HG03378 (cell line): Measurements from ENCODE around the gene OTUD6A.

Source experiments
- ATAC-seq: cut with Tn5 transposase; IDR thresholded peaks from one replicate; pipeline ENCODE4 v1.9.1; 2021; ENCODE audit warnings: mild to moderate bottlenecking, moderate library complexity; ENCODE audit not compliant: unreplicated experiment

Gene OTUD6A, protein sequence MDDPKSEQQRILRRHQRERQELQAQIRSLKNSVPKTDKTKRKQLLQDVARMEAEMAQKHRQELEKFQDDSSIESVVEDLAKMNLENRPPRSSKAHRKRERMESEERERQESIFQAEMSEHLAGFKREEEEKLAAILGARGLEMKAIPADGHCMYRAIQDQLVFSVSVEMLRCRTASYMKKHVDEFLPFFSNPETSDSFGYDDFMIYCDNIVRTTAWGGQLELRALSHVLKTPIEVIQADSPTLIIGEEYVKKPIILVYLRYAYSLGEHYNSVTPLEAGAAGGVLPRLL

DNA sequence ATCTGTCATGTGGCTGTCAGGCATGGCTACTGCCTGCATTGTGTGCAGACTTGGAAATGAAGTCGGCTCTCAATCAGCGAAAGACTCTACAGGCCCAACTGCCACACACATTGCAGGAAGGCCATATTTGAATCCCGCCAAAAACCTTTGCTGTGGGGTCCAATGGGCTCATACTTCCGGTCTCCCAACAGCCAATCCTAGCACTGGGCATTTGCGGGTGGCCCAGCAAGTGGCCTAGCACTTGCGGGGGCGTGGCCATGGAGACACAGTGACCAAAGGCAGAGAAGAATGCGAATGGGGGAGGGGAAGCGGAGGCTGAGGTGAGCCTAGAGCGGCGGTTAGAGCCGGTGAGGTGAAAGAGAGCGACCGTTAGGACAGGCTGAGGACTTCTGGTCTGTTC lies at the start of gene OTUD6A:
TSS of gene OTUD6A (plus strand) at position 382 of the 400 bp plus-strand sequence. CDS start 68 bp downstream, outside the sequence.
- ATAC-seq = no peak

GRCh38 chrX:70012756-70013155 lies 49.5 kb upstream of the OTUD6A start:
- no peak for ATAC-seq

DNA sequence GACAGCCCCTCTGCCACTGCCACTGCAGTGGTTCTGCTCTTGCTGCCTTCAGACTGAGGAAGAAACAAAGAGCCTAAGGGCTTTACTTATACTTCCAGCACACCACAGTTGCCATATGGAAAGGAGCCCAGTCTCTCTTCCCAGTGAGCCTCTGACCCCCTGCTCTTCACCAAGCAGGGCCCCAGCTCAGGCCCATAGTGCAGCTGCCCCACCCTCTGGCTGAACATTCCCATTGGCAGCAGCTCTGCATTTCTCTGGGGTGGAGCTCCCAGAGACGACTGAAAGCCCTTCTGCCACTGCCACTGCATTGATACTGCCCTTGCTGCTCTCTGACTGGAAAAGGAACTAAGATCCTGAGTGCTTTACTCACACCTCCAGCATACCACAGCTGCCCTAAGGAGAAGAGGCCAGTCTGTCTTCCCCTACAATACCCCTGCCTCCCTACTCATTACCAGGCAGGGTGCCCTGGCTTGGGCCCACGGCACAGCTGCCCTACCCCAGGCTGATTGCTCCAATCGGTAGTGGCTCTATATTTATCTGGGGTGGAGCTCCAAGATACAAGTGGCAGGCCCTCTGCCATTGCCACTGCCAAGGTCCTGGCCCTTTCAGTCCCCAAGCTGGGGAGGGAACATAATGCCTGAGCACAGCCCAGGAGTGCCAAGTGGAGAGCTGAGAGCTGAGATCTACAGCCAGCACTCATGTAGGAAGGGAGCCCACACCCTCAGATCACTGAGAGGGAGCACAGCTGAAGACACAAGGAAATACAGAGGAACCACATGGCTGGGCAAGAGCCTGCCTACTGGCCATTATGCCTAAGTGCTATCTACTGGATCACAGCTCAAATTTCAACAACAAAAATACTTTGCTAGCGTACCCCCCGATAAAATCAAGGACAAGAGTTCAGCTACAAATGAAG lies 48.5 kb upstream of the OTUD6A start:
- ATAC-seq = no peak

- no peak for ATAC-seq
Measured at GRCh38 chrX:70016513-70016912, 45.7 kb upstream of the OTUD6A start.

- ATAC-seq = no peak
Measured at GRCh38 chrX:70022616-70023015, 39.6 kb upstream of the OTUD6A start.

GRCh38 chrX:70025464-70025863 lies 36.8 kb upstream of the OTUD6A start:
- ATAC-seq = no peak

DNA sequence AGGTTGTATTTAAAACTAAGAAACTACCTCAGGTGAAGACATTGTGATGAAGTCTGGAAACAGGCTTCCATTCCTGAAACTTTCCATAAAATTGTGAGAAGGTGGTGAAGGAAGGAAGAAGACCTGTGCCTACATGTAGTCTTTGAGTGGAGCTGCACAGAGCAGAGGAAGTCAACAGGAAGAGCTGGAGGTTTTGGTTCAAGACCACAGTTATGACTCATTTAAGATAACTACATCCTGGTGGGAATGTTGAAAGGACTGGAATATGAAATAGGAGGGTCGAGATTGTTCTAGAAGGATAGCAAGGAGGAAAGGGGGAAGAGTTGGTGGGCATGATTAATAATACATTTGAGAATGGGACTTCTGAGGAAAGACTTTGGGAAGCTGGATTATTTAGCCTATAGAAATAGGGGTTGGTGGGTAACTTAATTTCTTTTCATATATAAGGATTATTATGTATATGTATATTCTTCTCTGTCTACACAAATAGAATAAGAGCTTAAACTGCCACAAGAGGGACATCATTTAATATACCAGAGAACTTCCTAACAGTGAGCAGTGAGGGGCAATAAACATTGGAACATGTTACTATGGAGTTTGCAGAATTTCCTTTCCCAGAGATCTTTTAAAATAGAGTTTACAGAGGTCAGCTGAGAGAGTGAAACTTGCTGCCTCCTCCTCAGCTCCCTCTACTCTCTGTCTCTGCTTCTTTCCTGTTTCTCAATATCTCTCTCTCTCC lies 36.0 kb upstream of the OTUD6A start:
- ATAC-seq = no peak

- ATAC-seq = no peak
Measured at GRCh38 chrX:70026851-70027200, 35.4 kb upstream of the OTUD6A start.

DNA sequence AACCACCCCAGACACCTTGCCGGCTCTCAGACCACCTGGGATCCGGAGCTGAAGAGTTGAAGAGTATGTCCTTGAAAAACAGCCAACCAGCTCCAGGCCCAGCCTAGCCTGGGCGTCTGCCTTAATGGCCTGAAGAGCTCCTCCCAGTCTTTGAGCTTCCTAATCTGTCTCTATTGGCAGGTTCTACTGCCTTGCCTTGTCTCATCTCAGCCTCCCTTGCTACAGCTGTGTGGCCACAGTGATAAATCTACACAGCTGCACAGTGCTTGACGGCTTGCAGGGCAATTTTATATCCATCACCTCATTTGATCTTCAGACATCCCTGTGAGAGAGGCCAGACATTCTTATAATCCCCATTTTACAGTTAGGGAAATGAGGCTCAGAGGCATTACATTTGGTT lies 32.4 kb upstream of the OTUD6A start:
- no peak for ATAC-seq

- ATAC-seq = peak; percentile 77
Measured at GRCh38 chrX:70030301-70030767, 31.9 kb upstream of the OTUD6A start.

GRCh38 chrX:70032792-70033191 lies 29.5 kb upstream of the OTUD6A start:
- no peak for ATAC-seq

DNA sequence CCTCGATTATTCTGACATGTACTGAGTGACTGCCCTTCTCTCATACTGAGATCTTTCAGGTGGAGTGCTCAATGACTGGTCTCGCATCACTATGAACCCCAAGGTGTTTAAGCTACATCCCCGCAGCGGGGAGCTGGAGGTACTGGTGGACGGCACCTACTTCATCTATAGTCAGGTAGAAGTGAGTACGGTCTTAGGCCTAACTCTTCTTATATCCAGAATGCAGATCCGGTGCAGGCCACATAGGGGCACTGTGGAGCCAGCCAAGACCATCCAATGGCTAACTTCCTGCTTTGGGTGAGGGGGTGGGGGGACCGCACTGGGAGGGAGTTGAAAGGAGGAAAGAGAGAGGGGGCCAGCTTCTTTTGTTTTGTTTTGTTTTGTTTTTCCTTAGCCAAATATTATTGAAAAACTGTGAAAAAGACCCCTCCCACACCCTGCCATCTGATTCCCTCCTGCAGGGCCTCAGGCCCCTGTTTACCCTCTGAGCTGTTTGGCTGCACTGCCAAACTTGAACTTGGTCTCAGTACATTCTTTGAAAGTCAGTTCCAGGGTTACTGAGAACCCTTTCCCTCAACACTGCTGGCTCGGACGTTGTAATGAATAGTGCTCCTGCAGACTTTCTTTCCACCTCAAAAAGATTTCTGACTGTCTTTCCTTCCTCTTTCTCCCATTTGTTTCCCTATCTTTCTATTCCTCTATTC lies 28.8 kb upstream of the OTUD6A start:
- peak; percentile 57 for ATAC-seq

DNA sequence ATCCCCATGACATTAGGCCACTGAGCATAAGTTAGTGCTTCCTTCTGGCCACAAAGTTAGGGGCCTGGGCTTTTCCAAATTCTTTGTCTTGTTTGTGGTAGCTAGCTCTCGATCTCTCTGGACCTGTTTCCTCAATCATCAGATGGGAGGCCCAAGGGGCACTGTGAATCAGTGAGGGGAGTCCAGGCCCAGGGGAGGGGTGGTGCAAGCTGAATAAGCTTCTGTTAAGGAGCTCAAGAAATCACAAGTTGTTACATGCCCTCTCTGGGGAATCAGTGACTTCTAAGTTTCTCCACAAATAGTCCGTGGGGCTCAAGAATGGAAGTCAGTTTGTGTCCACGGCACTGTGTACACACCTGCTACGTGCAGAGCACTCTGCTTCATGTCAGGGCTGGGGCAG lies 27.6 kb upstream of the OTUD6A start:
- no peak for ATAC-seq

DNA sequence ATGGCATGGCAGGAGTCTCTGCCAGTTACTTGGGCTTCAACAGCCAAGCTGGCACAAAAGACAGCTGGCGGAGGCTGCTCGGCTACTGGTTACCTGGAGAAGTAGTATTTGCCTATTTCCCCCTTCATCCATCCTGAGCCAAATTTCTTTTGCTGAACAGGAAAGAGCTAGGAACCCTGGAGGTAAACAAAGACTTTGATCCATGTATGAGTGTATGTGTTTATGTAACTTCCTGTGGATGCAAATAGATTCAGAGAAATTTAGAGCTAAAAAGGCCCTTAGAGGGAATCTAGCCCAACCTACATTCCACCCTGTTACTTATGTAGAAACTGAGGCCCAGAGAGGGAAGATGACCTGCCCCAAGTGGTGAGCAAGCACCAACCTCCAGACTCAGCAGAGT lies 23.7 kb upstream of the OTUD6A start:
- no peak for ATAC-seq

GRCh38 chrX:70038951-70039350 lies 23.3 kb upstream of the OTUD6A start:
- ATAC-seq = no peak

- no peak for ATAC-seq
Measured at GRCh38 chrX:70039758-70040157, 22.5 kb upstream of the OTUD6A start.

DNA sequence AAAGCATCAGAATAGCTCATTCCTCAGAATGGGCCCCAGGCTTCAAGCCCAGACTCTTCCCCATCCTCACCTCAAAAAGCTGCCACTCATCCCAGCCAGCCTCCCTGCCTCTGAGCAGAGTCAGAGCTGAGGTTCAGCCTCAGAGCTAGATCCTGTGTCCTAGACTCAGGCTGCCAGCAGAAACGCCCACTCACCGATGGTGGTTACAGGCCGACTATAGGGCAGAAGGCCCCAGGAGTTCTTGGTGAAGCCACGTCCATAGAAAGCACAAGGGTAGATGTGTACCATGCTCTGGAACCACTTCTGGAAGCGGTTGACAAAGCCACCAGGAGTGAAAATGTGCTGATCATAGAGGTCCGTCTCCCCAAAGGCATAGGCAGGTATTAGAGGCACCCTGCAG lies 20.3 kb upstream of the OTUD6A start:
- no peak for ATAC-seq

- ATAC-seq = no peak
Measured at GRCh38 chrX:70042399-70043371, 19.6 kb upstream of the OTUD6A start.

GRCh38 chrX:70043685-70044084 lies 18.6 kb upstream of the OTUD6A start:
- ATAC-seq = no peak
